B cell (primary cell): ENCODE data around the gene KCNJ12. TPM values are rescaled to one million over a fixed set of nuclear protein-coding genes. Genes with fewer than 3 reads are reported as not detected.

Experiments
- ATAC-seq: fragments of 200-7000 bp; cut with Tn5 transposase; one replicate; pipeline ENCODE4 v1.10.0; 2021; ENCODE audit warnings: low read depth, mild to moderate bottlenecking, moderate number of reproducible peaks, moderate library complexity
- CTCF ChIA-PET: fragments of 350-600 bp; sonication (Branson Sonifier 250); formaldehyde crosslinking; loops from one replicate; lab custom pipeline; 2021; ENCODE audit warnings: antibody characterized with exemption, inconsistent platforms; lab: Charles Lee
- POLR2A ChIA-PET: fragments of 350-600 bp; sonication (Branson Sonifier 250); formaldehyde crosslinking; loops from one replicate; lab custom pipeline; 2021; ENCODE audit warnings: antibody characterized with exemption; lab: Charles Lee
- DNase-seq: peaks from one replicate; pipeline ENCODE4 v3.0.0; 2013
- H2AFZ ChIP-seq: 2 replicates; pipeline ENCODE4 v1.6.1; 2012; ENCODE audit warnings: mild to moderate bottlenecking, low read depth, low read length; ENCODE audit not compliant: insufficient read depth, poor library complexity, severe bottlenecking
- H3K27ac ChIP-seq, 2 donors: 1 replicate in 1 of 2; 2 replicates in 1 of 2; pipeline ENCODE4 v1.5.1; 2012 to 2013; ENCODE audit warnings: low read length in 2 of 2, mild to moderate bottlenecking in 2 of 2, moderate library complexity in 1 of 2
- H3K27me3 ChIP-seq, 4 experiments: fragments of 200-600 bp in 1 of 4; sonication (generic) in 1 of 4; replicated peaks in 1 of 4; 1 replicate in 2 of 4; 2 replicates in 2 of 4; pipeline versions ENCODE4 v1.6.1 to v1.7.0; 2013 to 2016; ENCODE audit warnings: low read length in 3 of 4, mild to moderate bottlenecking in 2 of 4, mixed read lengths in 1 of 4, moderate library complexity in 1 of 4; ENCODE audit not compliant: insufficient read depth in 4 of 4, control insufficient read depth in 3 of 4; ENCODE audit errors: control extremely low read depth in 1 of 4
- H3K36me3 ChIP-seq, 2 experiments: replicated peaks in 1 of 2; 1 replicate in 1 of 2; 2 replicates in 1 of 2; pipeline versions ENCODE4 v1.6.1 to v1.7.1; 2013; ENCODE audit warnings: low read length in 1 of 2; ENCODE audit not compliant: insufficient read depth in 2 of 2, control insufficient read depth in 1 of 2; ENCODE audit errors: control extremely low read depth in 1 of 2, extremely low read depth in 1 of 2
- H3K4me1 ChIP-seq, 2 donors: fragments of 200-600 bp in 1 of 2; sonication (generic) in 1 of 2; 1 replicate in 1 of 2; 2 replicates in 1 of 2; pipeline versions ENCODE4 v1.5.1 to v1.6.1; 2013 to 2017; ENCODE audit warnings: low read length in 2 of 2; ENCODE audit not compliant: control insufficient read depth in 2 of 2, insufficient read depth in 2 of 2
- H3K4me2 ChIP-seq: replicated peaks from 2 replicates; pipeline ENCODE3; 2012; ENCODE audit warnings: mild to moderate bottlenecking, low read depth, low read length; ENCODE audit not compliant: poor library complexity, severe bottlenecking
- H3K4me3 ChIP-seq, 5 experiments: fragments of 200-600 bp in 1 of 5; sonication (generic) in 1 of 5; 1 replicate in 3 of 5; 2 replicates in 2 of 5; pipeline versions ENCODE4 v1.5.1 to v1.7.0; 2011 to 2016; ENCODE audit warnings: low read length in 4 of 5, mild to moderate bottlenecking in 4 of 5, low read depth in 2 of 5, control low read depth in 1 of 5, moderate library complexity in 1 of 5; ENCODE audit not compliant: insufficient read depth in 1 of 5; ENCODE audit errors: control extremely low read depth in 1 of 5, extremely low read depth in 1 of 5
- H3K79me2 ChIP-seq: fragments of 200-600 bp; sonication (generic); one replicate; pipeline ENCODE4 v1.6.0; 2016; ENCODE audit warnings: low read length; ENCODE audit not compliant: control insufficient read depth, insufficient read depth
- H3K9ac ChIP-seq: fragments of 200-600 bp; sonication (generic); 2 replicates; pipeline ENCODE4 v1.6.1; 2017; ENCODE audit warnings: mild to moderate bottlenecking, low read length, moderate library complexity
- H3K9me3 ChIP-seq, 3 donors: one replicate each; pipeline versions ENCODE4 v1.6.1 to v1.7.1; 2013; ENCODE audit warnings: low read length in 2 of 3; ENCODE audit not compliant: control insufficient read depth in 2 of 3, insufficient read depth in 1 of 3; ENCODE audit errors: control extremely low read depth in 1 of 3
- H4K20me1 ChIP-seq: 2 replicates; pipeline ENCODE4 v1.6.0; 2012; ENCODE audit warnings: mild to moderate bottlenecking, low read length; ENCODE audit not compliant: insufficient read depth, control insufficient read depth, poor library complexity, severe bottlenecking
- H3K27ac Mint-ChIP-seq: one replicate; pipeline ENCODE4 v1.8.0; 2021; ENCODE audit warnings: mixed read lengths
- H3K27me3 Mint-ChIP-seq: one replicate; pipeline ENCODE4 v1.8.0; 2021; ENCODE audit warnings: mixed read lengths
- H3K4me1 Mint-ChIP-seq: one replicate; pipeline ENCODE4 v1.8.0; 2021; ENCODE audit warnings: mixed read lengths
- H3K4me3 Mint-ChIP-seq: one replicate; pipeline ENCODE4 v1.8.0; 2021; ENCODE audit warnings: mixed read lengths
- H3K9me3 Mint-ChIP-seq: one replicate; pipeline ENCODE4 v1.8.0; 2022; ENCODE audit warnings: mixed read lengths; ENCODE audit not compliant: insufficient read depth
- CTCF ChIP-seq: fragments of 200-600 bp; IDR thresholded peaks from one replicate; pipeline ENCODE4 v1.8.0; 2022; ENCODE audit warnings: antibody characterized with exemption, mild to moderate bottlenecking
- EZH2 ChIP-seq: IDR thresholded peaks from 2 replicates; pipeline ENCODE4 v1.6.1; 2012; ENCODE audit warnings: borderline replicate concordance, low read depth, mild to moderate bottlenecking, moderate library complexity, low read length; ENCODE audit not compliant: insufficient read depth, poor library complexity, severe bottlenecking
- WGBS: methylation state at CpG from one replicate; pipeline ENCODE4 v1.1.5; 2013; ENCODE audit warnings: missing lambda C conversion rate; ENCODE audit not compliant: insufficient coverage; 5-methylcytosine and 5-hydroxymethylcytosine counted together
- intact Hi-C: fragments of 100-400 bp; cut with micrococcal nuclease; formaldehyde crosslinking; loops from one replicate; pipeline ENCODE4 v1.10.0; 2022
- polyA plus RNA-seq: library from polyadenylated mRNA; depleted of rRNA; stranded (reverse); fragments of >200 nt; gene quantifications from 2 replicates; pipeline ENCODE4 v1.2.3, GENCODE V29; 2012
- total RNA-seq, 2 donors: library from RNA; stranded (reverse); fragments of 120-200 nt in 1 of 2; gene quantifications; 1 replicate in 1 of 2; 2 replicates in 1 of 2; pipeline versions ENCODE4 v1.2.3 to v1.2.4, GENCODE V29; 2013 to 2022

Gene KCNJ12
- total and polyA plus RNA-seq, 2 donors (not counting 1 experiment from before 2014, with no cell fraction given) = not detected

GRCh38 chr17:21352221-21352980 is 23.8 kb upstream of the KCNJ12 start:
- 94% methylated on average over 23 of the region's 23 CpGs for WGBS

GRCh38 chr17:21352981-21353265 is 23.2 kb upstream of the KCNJ12 start:
- H3K27ac Mint-ChIP-seq = peak overlapping the region; percentile 8
- TF ChIP-seq EZH2 (no peak), CTCF (no peak)
- no peaks in the 10 kb centered on the region for H4K20me1 ChIP-seq
- ChIA-PET POLR2A (no interaction called here), CTCF (no interaction called here)
- ATAC-seq (no peak), DNase-seq (no peak)
- no peaks in the 10 kb centered on the region for H3K9me3 ChIP-seq
- H3K27me3 ChIP-seq = no peaks in the 10 kb centered on the region
- intact Hi-C loops = no loop called here
- H3K27ac ChIP-seq = no peak overlapping the region
- H3K9me3 Mint-ChIP-seq = no peaks in the 10 kb centered on the region
- 93% methylated on average over 8 of the region's 8 CpGs for WGBS
- H3K9ac ChIP-seq = no peak overlapping the region
- no peaks in the 10 kb centered on the region for H3K79me2 ChIP-seq
- H3K4me3 Mint-ChIP-seq = no peak overlapping the region
- H3K36me3 ChIP-seq = no peaks in the 10 kb centered on the region
- H2AFZ ChIP-seq = no peak overlapping the region
- H3K4me2 ChIP-seq = no peak overlapping the region
- no peaks in the 10 kb centered on the region for H3K4me1 ChIP-seq
- H3K4me1 Mint-ChIP-seq = peaks cover 6% of the 10 kb centered on the region
- H3K27me3 Mint-ChIP-seq = no peaks in the 10 kb centered on the region
- H3K4me3 ChIP-seq = no peak overlapping the region

More at GRCh38 chr17:21352221-21352980, 23.8 kb upstream of the KCNJ12 start:
- no peaks in the 10 kb centered on the region for H3K9me3 ChIP-seq
- TF ChIP-seq CTCF (no peak), EZH2 (no peak)
- H3K27ac ChIP-seq = no peak overlapping the region
- no peak for ATAC-seq
- no peak overlapping the region for H2AFZ ChIP-seq
- Mint-ChIP-seq H3K27me3 (no peaks in the 10 kb centered on the region), H3K9me3 (no peaks in the 10 kb centered on the region), H3K4me1 (peaks cover 6% of the 10 kb centered on the region), H3K27ac (no peak overlapping the region), H3K4me3 (no peak overlapping the region)
- intact Hi-C loops = no loop called here
- no peaks in the 10 kb centered on the region for H3K36me3 ChIP-seq
- DNase-seq = no peak
- no peaks in the 10 kb centered on the region for H3K79me2 ChIP-seq
- no peak overlapping the region for H3K9ac ChIP-seq
- H3K27me3 ChIP-seq = no peaks in the 10 kb centered on the region
- ChIA-PET CTCF (no interaction called here), POLR2A (no interaction called here)
- no peaks in the 10 kb centered on the region for H3K4me1 ChIP-seq
- no peak overlapping the region for H3K4me3 ChIP-seq
- no peaks in the 10 kb centered on the region for H4K20me1 ChIP-seq
- H3K4me2 ChIP-seq = no peak overlapping the region
